ENCODE results near the gene HOXC12. TPM values are rescaled to one million over a fixed set of nuclear protein-coding genes. Genes with fewer than 3 reads are reported as not detected.

The HOXC12 gene
- total RNA-seq, 1 donor, result under 0.01 TPM

DNA sequence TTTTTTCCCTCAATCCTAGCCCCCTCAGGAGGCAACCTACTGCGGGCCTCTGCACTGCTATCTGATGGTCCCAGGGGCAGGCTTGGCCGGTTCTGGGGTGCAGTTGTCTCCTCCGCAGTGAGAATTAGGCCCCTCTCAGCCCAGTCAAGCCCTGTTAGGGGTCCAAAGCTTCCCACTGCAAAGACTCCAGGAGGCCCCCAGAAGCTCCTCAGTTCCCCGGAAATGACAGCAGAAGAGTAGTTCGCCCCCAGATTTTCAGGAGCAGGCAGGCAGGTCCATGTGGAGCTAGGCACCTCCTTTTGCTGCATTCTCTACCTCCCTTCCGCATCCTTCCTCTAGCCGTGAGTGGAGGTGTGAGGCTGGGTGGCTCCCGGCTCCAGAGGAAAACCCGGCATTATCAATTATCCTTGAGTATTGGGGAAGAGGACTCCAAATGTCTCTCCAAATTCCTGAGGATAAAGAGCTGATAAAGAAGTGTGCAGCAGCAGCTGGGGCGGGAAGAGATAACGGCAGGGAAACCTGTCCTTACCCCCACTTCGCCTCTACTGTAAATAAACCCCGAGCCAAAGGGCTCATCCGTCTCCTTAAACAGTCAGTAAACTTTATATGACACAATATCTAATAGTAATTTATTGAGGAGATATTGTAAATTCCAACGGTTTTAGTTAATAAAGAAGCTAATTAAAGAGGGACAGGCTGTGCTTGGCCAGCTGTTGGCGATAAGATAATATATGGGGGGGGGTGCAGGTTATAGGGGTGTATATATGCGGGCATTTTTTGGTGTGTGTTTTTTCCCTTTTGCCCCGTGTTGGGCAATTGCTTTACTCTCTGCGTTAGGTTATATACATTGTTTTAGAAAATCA lies 641 bp upstream of the HOXC12 start:
- TF ChIP-seq CTCF (IDR thresholded peaks at IDR 0.05; ENCODE audit: insufficient read depth, low read depth, low read length), result no peak
- DNase-seq (ENCODE audit: low read depth), result no peak
- H3K4me3 ChIP-seq (ENCODE audit: low read depth, low read length), result no peak overlapping the region

- no peak for TF ChIP-seq CTCF (IDR thresholded peaks at IDR 0.05; ENCODE audit: insufficient read depth, low read depth, low read length)
- no peak overlapping the region for H3K4me3 ChIP-seq (ENCODE audit: low read depth, low read length)
- DNase-seq (ENCODE audit: low read depth), result no peak
Measured at GRCh38 chr12:53955036-53955775, 503 bp downstream of the HOXC12 start.

DNA sequence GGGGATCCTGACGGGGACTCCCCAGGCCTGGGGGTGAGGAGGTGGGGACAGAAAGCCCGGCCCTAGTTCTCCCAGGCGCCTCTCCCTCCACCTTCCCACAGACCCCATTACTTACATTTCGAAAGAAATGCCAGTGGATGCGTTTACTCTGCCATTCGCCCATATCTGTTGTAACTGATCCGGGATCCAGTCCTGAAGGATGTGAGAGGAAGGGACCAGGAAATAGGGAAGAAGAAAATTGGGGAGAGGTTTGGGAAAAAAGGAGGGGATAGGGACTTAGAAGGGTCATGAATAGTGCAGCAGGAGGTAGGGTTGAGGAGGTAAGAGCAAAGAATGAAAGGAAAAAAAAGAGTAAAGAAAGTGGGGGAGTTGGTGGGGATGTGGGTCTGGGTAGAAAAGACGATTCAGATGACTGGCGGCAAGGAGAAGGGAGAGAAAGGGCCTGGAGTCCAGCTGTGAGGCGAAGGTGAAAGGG lies 1.1 kb downstream of the HOXC12 start:
- DNase-seq (ENCODE audit: low read depth), result no peak
- no peak overlapping the region for H3K4me3 ChIP-seq (ENCODE audit: low read depth, low read length)
- TF ChIP-seq CTCF (IDR thresholded peaks at IDR 0.05; ENCODE audit: insufficient read depth, low read depth, low read length), result no peak

DNA sequence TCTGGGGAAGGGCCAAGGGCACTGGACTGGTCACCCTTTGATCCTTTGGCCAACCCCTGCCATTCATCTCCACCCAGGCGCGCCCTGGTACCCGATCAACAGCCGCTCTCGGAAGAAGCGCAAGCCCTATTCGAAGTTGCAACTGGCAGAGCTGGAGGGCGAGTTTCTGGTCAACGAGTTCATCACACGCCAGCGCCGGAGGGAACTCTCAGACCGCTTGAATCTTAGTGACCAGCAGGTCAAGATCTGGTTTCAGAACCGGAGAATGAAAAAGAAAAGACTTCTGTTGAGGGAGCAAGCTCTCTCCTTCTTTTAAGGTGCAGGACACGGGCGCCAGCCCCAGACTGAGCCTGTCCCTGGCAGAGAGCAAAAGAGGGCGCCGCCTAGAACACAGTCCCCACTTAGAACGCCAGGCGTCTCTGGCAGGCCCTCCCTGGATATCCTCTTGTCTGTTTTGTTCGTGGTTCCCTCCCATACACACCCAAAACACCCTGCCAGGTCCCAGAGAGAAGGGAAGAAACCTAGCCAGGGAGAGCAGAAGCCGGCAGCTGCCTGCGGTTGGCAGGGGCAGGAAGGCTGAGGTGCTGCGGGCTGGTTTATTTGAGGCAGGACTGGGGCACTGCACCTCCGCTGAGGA lies 1.7 kb downstream of the HOXC12 start:
- TF ChIP-seq CTCF (IDR thresholded peaks at IDR 0.05; ENCODE audit: insufficient read depth, low read depth, low read length), result no peak
- DNase-seq (ENCODE audit: low read depth), result no peak
- H3K4me3 ChIP-seq (ENCODE audit: low read depth, low read length), result no peak overlapping the region

DNA sequence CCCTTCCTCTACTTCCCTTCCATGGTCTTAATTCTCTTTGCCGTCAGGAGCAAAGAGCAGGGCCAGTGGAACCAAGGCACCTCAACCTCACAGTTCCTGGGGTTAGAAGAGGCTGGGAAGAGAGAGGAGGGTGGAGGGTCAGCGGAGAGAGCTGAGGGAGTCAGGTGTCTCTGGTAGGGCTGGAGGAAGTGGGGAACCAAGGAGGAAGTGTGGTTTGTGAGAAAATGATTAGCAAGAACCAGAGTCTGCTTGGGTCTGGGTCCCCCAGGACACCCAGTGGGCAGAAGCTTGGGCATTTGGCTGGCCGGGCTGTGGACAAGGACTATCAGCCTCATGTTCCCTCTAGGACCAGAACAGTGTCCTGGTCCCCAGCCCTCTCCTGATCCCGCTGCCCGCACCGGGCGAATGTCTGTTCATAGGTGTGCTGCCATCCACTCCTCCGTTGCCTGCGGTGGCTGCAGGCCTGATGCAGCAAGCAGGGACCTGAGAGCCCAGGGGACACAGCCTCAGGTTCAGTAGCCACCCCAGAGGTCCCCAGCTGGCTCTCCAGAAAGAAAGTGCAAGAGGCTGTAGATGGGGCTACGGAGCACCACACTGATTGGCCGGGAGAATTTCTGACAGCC lies 2.3 kb downstream of the HOXC12 start:
- H3K4me3 ChIP-seq (ENCODE audit: low read depth, low read length), result no peak overlapping the region
- TF ChIP-seq CTCF (IDR thresholded peaks at IDR 0.05; ENCODE audit: insufficient read depth, low read depth, low read length), result no peak
- no peak for DNase-seq (ENCODE audit: low read depth)

DNA sequence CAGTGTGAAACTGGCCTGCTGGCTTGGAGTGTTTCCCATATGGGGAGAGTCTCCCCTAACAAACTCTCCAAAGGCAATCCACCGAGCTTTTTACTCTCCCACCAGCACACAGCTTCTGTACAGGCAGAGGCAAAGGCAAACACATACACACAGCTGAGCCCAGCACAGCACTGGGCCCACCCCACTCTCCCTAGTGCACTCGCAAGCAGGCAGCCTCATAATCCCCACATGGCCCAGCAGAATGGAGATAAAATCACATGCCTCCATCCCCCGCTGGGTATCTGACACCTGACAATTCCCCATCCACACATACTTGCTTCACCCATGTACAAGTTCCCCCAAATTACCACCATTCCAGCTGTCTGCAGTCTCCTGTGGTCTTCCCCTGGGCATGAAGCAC lies 3.4 kb downstream of the HOXC12 start:
- TF ChIP-seq CTCF (IDR thresholded peaks at IDR 0.05; ENCODE audit: insufficient read depth, low read depth, low read length), result no peak
- H3K4me3 ChIP-seq (ENCODE audit: low read depth, low read length), result no peak overlapping the region
- DNase-seq (ENCODE audit: low read depth), result no peak
